Effector memory CD8-positive, alpha-beta T cell (primary cell): Measurements from ENCODE around the gene RANBP9.
A peak's percentile ranks its signal among the peaks of the same experiment; 100 is the strongest.

Experiments
- ATAC-seq: fragments of 150-1000 bp; cut with Tn5 transposase; replicated peaks from 2 replicates; pipeline ENCODE4 v1.10.0; 2021; ENCODE audit warnings: mild to moderate bottlenecking, moderate library complexity
- DNase-seq, 3 experiments: peaks; one replicate each; pipeline ENCODE4 v3.0.0; 2021
- H3K27ac Mint-ChIP-seq, 2 donors: one replicate each; pipeline ENCODE4 v1.8.0; 2022; ENCODE audit warnings: mild to moderate bottlenecking in 2 of 2, mixed read lengths in 2 of 2, moderate library complexity in 2 of 2
- H3K27me3 Mint-ChIP-seq, 2 donors: one replicate each; pipeline ENCODE4 v1.8.0; 2022; ENCODE audit warnings: mixed read lengths in 2 of 2
- H3K36me3 Mint-ChIP-seq: one replicate; pipeline ENCODE4 v1.8.0; 2022; ENCODE audit warnings: mild to moderate bottlenecking, moderate library complexity, mixed read lengths; ENCODE audit not compliant: insufficient read depth
- H3K4me1 Mint-ChIP-seq, 2 donors: one replicate each; pipeline ENCODE4 v1.8.0; 2022; ENCODE audit warnings: low read depth in 2 of 2, mixed read lengths in 2 of 2
- H3K4me3 Mint-ChIP-seq, 2 donors: one replicate each; pipeline ENCODE4 v1.8.0; 2022; ENCODE audit warnings: mild to moderate bottlenecking in 2 of 2, mixed read lengths in 2 of 2, moderate library complexity in 2 of 2
- H3K9me3 Mint-ChIP-seq, 2 donors: one replicate each; pipeline ENCODE4 v1.8.0; 2022; ENCODE audit warnings: mixed read lengths in 2 of 2

The RANBP9 gene

GRCh38 chr6:13702809-13703302, 8.8 kb downstream of the RANBP9 start:
- no peak overlapping the region for H3K27ac Mint-ChIP-seq
- H3K36me3 Mint-ChIP-seq: peaks cover 9% of the 10 kb centered on the region
- no peaks in the 10 kb centered on the region for H3K27me3 Mint-ChIP-seq
- DNase-seq (no peak), ATAC-seq (no peak)
- no peak overlapping the region for H3K4me3 Mint-ChIP-seq
- peaks cover 24 to 29% of the 10 kb centered on the region in 2 donors for H3K4me1 Mint-ChIP-seq
- H3K9me3 Mint-ChIP-seq: no peaks in the 10 kb centered on the region

DNA sequence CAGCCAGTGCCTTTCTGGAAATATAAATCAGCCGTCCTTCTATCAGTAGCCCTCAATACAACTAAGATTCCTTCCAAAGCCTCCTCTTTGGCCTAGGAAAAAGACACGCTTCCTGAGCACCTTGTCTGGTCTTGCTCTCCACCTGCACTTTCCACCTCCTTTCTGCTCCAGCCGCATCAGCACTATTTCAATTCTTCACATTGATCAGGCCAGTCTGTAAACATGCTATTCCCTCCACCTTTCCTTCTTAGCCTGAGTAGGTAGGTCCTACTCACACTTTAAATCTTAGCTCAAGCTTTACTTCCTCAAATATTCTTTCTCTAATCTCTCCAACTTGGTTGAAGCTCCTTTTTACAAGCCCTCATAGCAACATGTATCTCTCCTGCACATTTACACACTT, 11.4 kb downstream of the RANBP9 start:
- Mint-ChIP-seq H3K9me3 (no peaks in the 10 kb centered on the region), H3K4me3 (no peak overlapping the region), H3K36me3 (peaks cover 3% of the 10 kb centered on the region), H3K27ac (peak overlapping the region; percentile 0 to 3), H3K4me1 (peaks cover 35 to 43% of the 10 kb centered on the region in 2 donors), H3K27me3 (no peaks in the 10 kb centered on the region)
- ATAC-seq (no peak), DNase-seq (no peak)

DNA sequence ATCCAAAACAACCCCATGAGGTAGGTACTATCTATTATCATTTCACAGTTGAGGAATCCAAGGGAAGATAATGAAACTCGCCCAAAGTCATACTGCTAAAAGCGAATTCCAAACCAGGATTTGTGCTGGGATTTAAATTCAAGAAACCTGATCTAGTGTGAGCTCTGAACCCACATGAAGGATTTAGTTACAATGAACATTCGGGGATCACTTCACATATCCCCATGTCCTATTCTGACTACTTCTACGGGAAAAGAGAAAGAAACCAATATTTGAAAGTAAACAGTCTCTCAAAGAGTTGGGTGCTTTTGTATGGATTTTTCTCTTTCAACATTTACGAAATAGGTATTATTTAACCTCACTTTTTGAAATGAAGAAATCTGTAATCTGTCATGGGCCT, 12.9 kb downstream of the RANBP9 start:
- DNase-seq (no peak), ATAC-seq (no peak)
- peaks cover 42 to 55% of the 10 kb centered on the region in 2 donors for H3K4me1 Mint-ChIP-seq
- peaks cover 11% of the 10 kb centered on the region for H3K36me3 Mint-ChIP-seq
- H3K9me3 Mint-ChIP-seq: no peaks in the 10 kb centered on the region
- no peak overlapping the region for H3K4me3 Mint-ChIP-seq
- no peaks in the 10 kb centered on the region for H3K27me3 Mint-ChIP-seq
- no peak overlapping the region for H3K27ac Mint-ChIP-seq

GRCh38 chr6:13697857-13698256, 13.8 kb downstream of the RANBP9 start:
- peaks cover 17% of the 10 kb centered on the region for H3K36me3 Mint-ChIP-seq
- peaks cover 45 to 55% of the 10 kb centered on the region in 2 donors for H3K4me1 Mint-ChIP-seq
- ATAC-seq (peak; percentile 63), DNase-seq (no peak)
- peak overlapping the region; percentile 1 to 73 for H3K27ac Mint-ChIP-seq
- H3K27me3 Mint-ChIP-seq: no peaks in the 10 kb centered on the region
- no peaks in the 10 kb centered on the region for H3K9me3 Mint-ChIP-seq
- peak overlapping the region in 1 of 2 donors; percentile 5 for H3K4me3 Mint-ChIP-seq

GRCh38 chr6:13696226-13696625, 15.4 kb downstream of the RANBP9 start:
- no peak for ATAC-seq
- Mint-ChIP-seq H3K27ac (peak overlapping the region; percentile 67 to 83), H3K9me3 (no peaks in the 10 kb centered on the region), H3K4me1 (peaks cover 40 to 48% of the 10 kb centered on the region in 2 donors), H3K36me3 (peaks cover 20% of the 10 kb centered on the region), H3K27me3 (no peaks in the 10 kb centered on the region), H3K4me3 (peak overlapping the region in 1 of 2 donors; percentile 21)
- DNase-seq: no peak

DNA sequence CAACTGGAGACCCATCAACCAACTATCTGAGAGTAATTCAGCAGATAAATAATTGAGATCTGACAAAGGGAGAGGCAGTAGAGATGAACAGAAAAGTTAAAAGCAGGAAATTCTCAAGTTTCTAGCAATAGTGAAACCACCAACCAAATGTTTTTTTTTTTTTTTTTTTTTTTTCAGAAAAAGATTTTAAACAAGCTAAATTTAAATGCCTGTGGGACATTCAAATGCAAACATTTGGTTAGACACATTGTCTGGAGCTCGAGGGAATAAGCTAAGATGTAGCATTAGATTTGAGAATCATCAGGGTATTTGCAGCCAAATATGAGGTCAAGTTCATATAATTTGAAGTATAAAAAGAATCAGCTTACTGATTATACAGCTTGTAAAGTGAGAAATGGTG, 16.4 kb downstream of the RANBP9 start:
- H3K4me1 Mint-ChIP-seq: peaks cover 34 to 41% of the 10 kb centered on the region in 2 donors

GRCh38 chr6:13694562-13694961, 17.1 kb downstream of the RANBP9 start:
- Mint-ChIP-seq H3K36me3 (peaks cover 25% of the 10 kb centered on the region), H3K27ac (peak overlapping the region; percentile 60 to 83), H3K9me3 (no peaks in the 10 kb centered on the region), H3K4me3 (peak overlapping the region; percentile 41 to 46), H3K4me1 (peaks cover 35 to 43% of the 10 kb centered on the region in 2 donors), H3K27me3 (no peaks in the 10 kb centered on the region)
- ATAC-seq: no peak
- DNase-seq: no peak

More for the DNA sequence above, 16.4 kb downstream of the RANBP9 start:
- H3K4me3 Mint-ChIP-seq: peak overlapping the region; percentile 25 to 41
- H3K27me3 Mint-ChIP-seq: no peaks in the 10 kb centered on the region
- H3K36me3 Mint-ChIP-seq: peaks cover 25% of the 10 kb centered on the region
- H3K9me3 Mint-ChIP-seq: no peaks in the 10 kb centered on the region
- no peak for DNase-seq
- peak overlapping the region; percentile 60 to 83 for H3K27ac Mint-ChIP-seq
- peak; percentile 51 for ATAC-seq

DNA sequence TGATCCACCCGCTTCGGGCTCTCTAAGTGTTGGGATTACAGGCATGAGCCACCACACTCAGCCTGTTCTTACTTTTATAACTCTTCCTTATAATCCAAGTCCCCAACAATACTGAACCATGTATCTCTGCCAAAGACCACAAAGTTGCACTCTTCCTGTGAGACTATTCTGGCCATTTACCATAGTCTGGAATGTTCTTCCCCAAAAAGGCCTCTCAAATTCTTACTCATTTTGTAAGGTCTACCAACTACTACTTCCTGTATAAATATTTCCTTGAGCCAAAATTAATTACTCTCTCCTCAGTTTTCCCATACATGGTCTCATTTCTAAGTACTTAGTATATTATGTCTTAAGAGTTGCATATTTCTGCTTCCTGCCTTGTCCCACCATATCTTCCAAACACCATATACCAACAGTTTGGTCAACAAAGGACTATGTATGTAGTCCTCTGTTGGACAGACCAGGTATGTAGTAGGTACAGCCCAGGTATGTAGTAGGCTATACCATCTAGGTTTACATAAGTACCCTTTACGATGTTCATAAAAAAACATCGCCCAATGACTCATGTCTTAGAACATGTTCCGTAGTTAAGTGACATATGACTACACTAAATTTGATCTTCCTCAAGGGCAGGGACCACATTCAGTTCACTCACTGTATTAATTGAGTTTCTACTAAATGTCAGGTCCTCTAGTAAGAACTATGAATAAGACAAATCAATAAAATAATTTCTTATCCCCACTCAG, 22.0 kb downstream of the RANBP9 start:
- DNase-seq: no peak
- H3K27me3 Mint-ChIP-seq: no peaks in the 10 kb centered on the region
- ATAC-seq: no peak
- H3K4me3 Mint-ChIP-seq: peak overlapping the region in 1 of 2 donors; percentile 79
- peaks cover 30% of the 10 kb centered on the region for H3K36me3 Mint-ChIP-seq
- H3K9me3 Mint-ChIP-seq: no peaks in the 10 kb centered on the region
- H3K4me1 Mint-ChIP-seq: peaks cover 44 to 47% of the 10 kb centered on the region in 2 donors
- peak overlapping the region; percentile 19 to 20 for H3K27ac Mint-ChIP-seq

DNA sequence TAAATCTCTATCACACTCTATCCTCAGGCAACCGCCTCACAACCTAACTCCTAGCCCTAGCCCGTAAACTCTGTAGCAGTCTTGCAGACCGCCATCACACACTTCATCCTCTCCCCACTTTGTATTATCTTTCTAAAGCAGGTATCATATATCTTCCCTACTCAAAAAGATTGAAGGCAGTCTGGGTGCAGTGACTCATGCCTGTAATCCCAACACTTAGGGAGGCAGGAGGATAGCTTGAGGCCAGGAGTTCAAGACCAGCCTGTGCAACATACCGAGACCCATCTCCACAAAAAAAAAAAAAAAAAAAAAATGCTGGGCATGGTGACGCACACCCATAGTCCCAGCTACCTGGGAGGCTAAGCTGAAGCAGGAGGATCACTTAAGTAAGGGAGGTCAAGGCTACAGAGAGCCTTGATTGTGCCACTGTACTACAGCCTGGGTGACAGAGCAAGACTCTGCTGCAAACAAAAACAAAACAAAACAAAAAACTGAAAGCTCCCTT, 22.9 kb downstream of the RANBP9 start:
- peak overlapping the region; percentile 91 to 95 for H3K27ac Mint-ChIP-seq

GRCh38 chr6:13687917-13688351, 23.7 kb downstream of the RANBP9 start:
- peak in 1 of 3 experiments; percentile 26 for DNase-seq
- ATAC-seq: peak; percentile 89
- H3K4me3 Mint-ChIP-seq: peak overlapping the region; percentile 72 to 79
- H3K27ac Mint-ChIP-seq: peak overlapping the region; percentile 91 to 95
- H3K36me3 Mint-ChIP-seq: peaks cover 19% of the 10 kb centered on the region
- peaks cover 48 to 52% of the 10 kb centered on the region in 2 donors for H3K4me1 Mint-ChIP-seq
- no peaks in the 10 kb centered on the region for H3K9me3 Mint-ChIP-seq
- no peaks in the 10 kb centered on the region for H3K27me3 Mint-ChIP-seq

More for the DNA sequence above, 22.9 kb downstream of the RANBP9 start:
- DNase-seq: no peak
- no peaks in the 10 kb centered on the region for H3K9me3 Mint-ChIP-seq
- H3K27me3 Mint-ChIP-seq: no peaks in the 10 kb centered on the region
- ATAC-seq: no peak
- peak overlapping the region; percentile 72 to 79 for H3K4me3 Mint-ChIP-seq
- peaks cover 26% of the 10 kb centered on the region for H3K36me3 Mint-ChIP-seq
- peaks cover 47 to 50% of the 10 kb centered on the region in 2 donors for H3K4me1 Mint-ChIP-seq

- H3K36me3 Mint-ChIP-seq: peaks cover 28% of the 10 kb centered on the region
- H3K27ac Mint-ChIP-seq: peak overlapping the region; percentile 21 to 82
- DNase-seq: no peak
- no peak for ATAC-seq
- H3K4me1 Mint-ChIP-seq: peaks cover 55 to 69% of the 10 kb centered on the region in 2 donors
- no peaks in the 10 kb centered on the region for H3K27me3 Mint-ChIP-seq
- H3K4me3 Mint-ChIP-seq: no peak overlapping the region
- no peaks in the 10 kb centered on the region for H3K9me3 Mint-ChIP-seq
Measured at GRCh38 chr6:13684855-13685254, 26.8 kb downstream of the RANBP9 start.

DNA sequence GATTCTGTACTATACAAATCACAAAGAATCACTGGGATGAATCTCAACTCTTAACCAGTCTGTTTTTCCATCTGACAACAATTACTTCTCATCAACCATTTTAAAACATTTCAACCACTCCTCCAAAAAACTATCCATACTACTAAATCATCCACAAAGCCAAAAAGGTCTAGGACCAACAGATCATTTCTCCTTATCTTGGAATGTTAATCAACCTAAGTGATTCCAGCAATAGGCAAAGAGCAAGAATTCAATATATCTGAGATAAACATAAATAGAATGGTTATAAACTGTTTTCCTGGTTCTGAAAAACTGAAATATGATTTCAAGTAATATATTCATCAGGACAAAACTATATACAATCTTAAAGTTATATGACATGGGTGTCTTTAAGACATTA, 28.6 kb downstream of the RANBP9 start:
- DNase-seq (no peak), ATAC-seq (no peak)
- Mint-ChIP-seq H3K4me1 (peaks cover 44 to 66% of the 10 kb centered on the region in 2 donors), H3K36me3 (peaks cover 30% of the 10 kb centered on the region), H3K27me3 (no peaks in the 10 kb centered on the region), H3K9me3 (no peaks in the 10 kb centered on the region), H3K27ac (peak overlapping the region; percentile 13 to 24), H3K4me3 (peak overlapping the region in 1 of 2 donors; percentile 2)

DNA sequence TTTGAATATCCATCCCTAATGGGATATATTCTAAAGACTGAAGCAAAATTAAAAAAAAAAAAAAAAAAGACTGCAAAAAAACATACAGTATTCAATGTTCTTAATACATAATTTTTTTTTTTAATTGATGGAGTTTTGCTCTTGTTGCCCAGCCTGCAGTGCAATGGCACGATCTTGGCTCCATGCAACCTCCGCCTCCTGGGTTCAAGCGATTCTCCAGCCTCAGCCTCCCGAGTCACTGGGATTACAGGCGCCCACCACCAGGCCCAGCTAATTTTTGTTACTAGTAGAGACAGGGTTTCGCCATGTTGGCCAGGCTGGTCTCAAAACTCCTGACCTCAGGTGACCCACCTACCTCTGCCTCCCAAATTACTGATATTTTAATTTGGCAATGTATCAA, 29.3 kb downstream of the RANBP9 start:
- no peaks in the 10 kb centered on the region for H3K27me3 Mint-ChIP-seq
- H3K27ac Mint-ChIP-seq: peak overlapping the region; percentile 13 to 24
- H3K36me3 Mint-ChIP-seq: peaks cover 25% of the 10 kb centered on the region
- peaks cover 40 to 63% of the 10 kb centered on the region in 2 donors for H3K4me1 Mint-ChIP-seq
- no peak for DNase-seq
- no peaks in the 10 kb centered on the region for H3K9me3 Mint-ChIP-seq
- H3K4me3 Mint-ChIP-seq: peak overlapping the region in 1 of 2 donors; percentile 20
- ATAC-seq: no peak
